SH-SY5Y (cell line): Measurements from ENCODE around the gene SPRR2B.

ENCODE experiments used
- GATA2 ChIP-seq: IDR thresholded peaks from 2 replicates; pipeline ENCODE4 v1.6.1; 2011; ENCODE audit warnings: mild to moderate bottlenecking, low read depth, low read length
- GATA3 ChIP-seq: IDR thresholded peaks from 2 replicates; pipeline ENCODE4 v1.6.1; 2011; ENCODE audit warnings: low read depth, mild to moderate bottlenecking, low read length, moderate library complexity

- TF ChIP-seq GATA2 (no peak), GATA3 (no peak)
Measured at GRCh38 chr1:153035211-153035610, 36.2 kb downstream of the SPRR2B start.
